ENCODE results near the gene DCLRE1A.

The DCLRE1A gene

GRCh38 chr10:113854013-113854760 is at the start of gene DCLRE1A, which contains the start of gene NHLRC2:
Gene DCLRE1A, minus strand, starts transcription at chr10:113854082. Its CDS starts 900 bp downstream, at chr10:113853182.
Gene NHLRC2, plus strand, starts transcription at chr10:113854661. Its CDS starts 212 bp downstream, at chr10:113854873.
- peak; percentile 80 for DNase-seq

- DNase-seq, result no peak
Measured at GRCh38 chr10:113899952-113900598, 46.2 kb upstream of the DCLRE1A start.

- no peak for DNase-seq
Measured at GRCh38 chr10:113897693-113898618, 44.1 kb upstream of the DCLRE1A start.

- DNase-seq, result no peak
Measured at GRCh38 chr10:113895018-113895417, 41.1 kb upstream of the DCLRE1A start.

- DNase-seq, result no peak
Measured at GRCh38 chr10:113894581-113894980, 40.7 kb upstream of the DCLRE1A start.

- no peak for DNase-seq
Measured at GRCh38 chr10:113893570-113893969, 39.7 kb upstream of the DCLRE1A start.

GRCh38 chr10:113891476-113891875 is 37.6 kb upstream of the DCLRE1A start:
- DNase-seq, result no peak

- DNase-seq, result peak; percentile 19
Measured at GRCh38 chr10:113890769-113891168, 36.9 kb upstream of the DCLRE1A start.

GRCh38 chr10:113889911-113890310 is 36.0 kb upstream of the DCLRE1A start:
- DNase-seq, result no peak

GRCh38 chr10:113882240-113882639 is 28.4 kb upstream of the DCLRE1A start:
- DNase-seq, result no peak

GRCh38 chr10:113880236-113880635 is 26.4 kb upstream of the DCLRE1A start:
- DNase-seq, result no peak

- no peak for DNase-seq
Measured at GRCh38 chr10:113879691-113880090, 25.8 kb upstream of the DCLRE1A start.

GRCh38 chr10:113876461-113876860 is 22.6 kb upstream of the DCLRE1A start:
- DNase-seq, result no peak

- DNase-seq, result no peak
Measured at GRCh38 chr10:113875212-113875611, 21.3 kb upstream of the DCLRE1A start.

- peak; percentile 30 for DNase-seq
Measured at GRCh38 chr10:113872139-113873030, 18.5 kb upstream of the DCLRE1A start.

- no peak for DNase-seq
Measured at GRCh38 chr10:113869789-113870188, 15.9 kb upstream of the DCLRE1A start.

- no peak for DNase-seq
Measured at GRCh38 chr10:113867904-113868303, 14.0 kb upstream of the DCLRE1A start.

- DNase-seq, result no peak
Measured at GRCh38 chr10:113866551-113867394, 12.9 kb upstream of the DCLRE1A start.

- DNase-seq, result peak; percentile 86
Measured at GRCh38 chr10:113865901-113866300, 12.0 kb upstream of the DCLRE1A start.

GRCh38 chr10:113859261-113859660 is 5.4 kb upstream of the DCLRE1A start:
- DNase-seq, result peak; percentile 30

GRCh38 chr10:113858541-113858940 is 4.7 kb upstream of the DCLRE1A start:
- DNase-seq, result no peak
